ENCODE results near the gene TMEM200B.

The TMEM200B gene

DNA sequence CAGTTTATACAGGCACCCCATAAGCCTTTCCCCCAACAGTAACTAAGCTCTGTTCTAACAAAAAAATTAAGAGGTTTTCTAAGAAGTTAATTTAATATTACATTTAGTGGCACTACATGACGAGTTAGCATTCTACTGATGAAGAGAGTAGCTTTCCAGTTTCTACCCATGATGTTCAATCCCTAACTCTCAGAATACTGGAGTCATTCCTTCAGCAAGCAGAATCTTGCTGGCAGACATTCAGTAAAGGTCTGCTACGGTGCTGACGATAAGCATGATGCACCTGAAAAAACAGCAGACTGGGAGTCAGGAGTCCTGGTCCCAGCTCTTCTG lies 33.5 kb upstream of the TMEM200B start:
- H3K27ac ChIP-seq (ENCODE audit: extremely low read depth, low read depth, low read length): peak overlapping the region; percentile 65; the same call in 1 of the 2 replicates
- H3K4me3 ChIP-seq (ENCODE audit: low read depth, low read length): no peak overlapping the region
- ChIA-PET CTCF (interaction anchor here (0.5 to 1.7 kb wide), 3 partner anchors 275 to 310 kb away, joined by 3 to 7 read pairs (median 6); no protein-coding TSS in a partner anchor), POLR2A (no interaction called here)
- H3K36me3 ChIP-seq (ENCODE audit: control insufficient read depth in 2 of 2, insufficient read depth in 1 of 2, low read length in 2 of 2): peaks cover 44 to 84% of the 10 kb centered on the region in 2 experiments; a peak in 2 of 3 replicates
- H3K4me1 ChIP-seq (ENCODE audit: control insufficient read depth, insufficient read depth, low read length): peaks cover 7% of the 10 kb centered on the region; the same call in 1 of the 2 replicates
- no peak for TF ChIP-seq ZNF174 (tag by site-specific recombination; IDR thresholded peaks at IDR 0.05)
- no peak for TF ChIP-seq ZNF677 (tag by site-specific recombination; IDR thresholded peaks at IDR 0.05)
- no peak for TF ChIP-seq ZFP41 (tag by site-specific recombination; IDR thresholded peaks at IDR 0.05; ENCODE audit: borderline replicate concordance)
- no peak for TF ChIP-seq ZNF335 (tag by site-specific recombination; conservative IDR thresholded peaks at IDR 0.05)
- TF ChIP-seq PRDM6 (tag by site-specific recombination; IDR thresholded peaks at IDR 0.05): peak; percentile 42; the same call in 1 of the 2 replicates
- peak; percentile 77 for TF ChIP-seq SETDB1 (IDR thresholded peaks at IDR 0.05; ENCODE audit: insufficient read length, low read length)
- 0 out of 2 replicates have a peak, but pooled peaks have one; percentile 4 for TF ChIP-seq TCF7L2 (IDR thresholded peaks at IDR 0.05; ENCODE audit: borderline replicate concordance, low read depth, low read length)
- peak; percentile 3; the same call in 1 of the 2 replicates for TF ChIP-seq SP7 (tag by site-specific recombination; IDR thresholded peaks at IDR 0.05)
- no peak for TF ChIP-seq ZNF747 (tag by site-specific recombination; IDR thresholded peaks at IDR 0.05)
- H3K9me3 ChIP-seq (ENCODE audit: control insufficient read depth, insufficient read depth, low read depth, low read length): no peaks in the 10 kb centered on the region

DNA sequence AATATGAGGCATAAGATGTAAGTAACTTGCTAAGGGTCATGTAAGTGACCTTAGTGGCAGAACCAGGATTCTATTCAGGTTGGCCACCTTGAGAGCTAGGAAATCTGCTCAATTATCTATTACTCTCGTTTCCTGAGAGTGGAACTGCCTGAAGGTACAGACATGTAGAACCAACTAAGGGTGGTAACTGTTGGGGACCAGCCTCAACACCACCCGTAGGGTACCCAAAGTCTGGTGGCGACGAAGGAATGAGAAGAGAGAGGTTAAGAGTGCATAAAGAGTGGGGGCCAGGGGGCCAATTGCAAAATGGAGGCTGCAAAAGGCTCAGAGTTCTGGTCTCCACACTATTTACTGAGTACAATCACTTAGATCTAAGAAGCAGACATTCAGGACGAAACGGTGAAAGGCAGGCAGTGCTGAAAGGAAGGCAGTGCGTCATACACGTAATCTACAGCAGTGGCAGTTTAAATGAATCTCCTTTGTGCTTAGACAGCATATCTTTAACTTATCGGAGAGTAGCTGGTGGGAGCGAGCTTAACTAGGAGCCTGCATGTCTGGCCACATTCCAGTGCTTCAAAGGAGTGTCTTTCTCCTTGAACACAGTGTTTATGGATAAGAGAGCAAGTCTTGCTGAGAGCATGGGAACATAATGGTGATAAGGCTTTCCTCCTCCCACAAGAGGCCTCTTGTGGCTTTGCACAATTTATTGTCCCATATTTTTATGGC lies 33.0 kb upstream of the TMEM200B start:
- peaks cover 5% of the 10 kb centered on the region; the same call in 1 of the 2 replicates for H3K4me1 ChIP-seq (ENCODE audit: control insufficient read depth, insufficient read depth, low read length)
- peak overlapping the region; percentile 65 for H3K27ac ChIP-seq (ENCODE audit: extremely low read depth, low read depth, low read length)
- no peak overlapping the region for H3K4me3 ChIP-seq (ENCODE audit: low read depth, low read length)
- POLR2A ChIA-PET: interaction anchor here (1.1 kb wide), 1 partner anchor 25 kb away, joined by 6 read pairs; the partner anchor contains the start of gene SRSF4
- H3K36me3 ChIP-seq (ENCODE audit: control insufficient read depth in 2 of 2, insufficient read depth in 1 of 2, low read length in 2 of 2): peaks cover 49 to 85% of the 10 kb centered on the region in 2 experiments
- CTCF ChIA-PET: interaction anchor here (0.6 to 1.7 kb wide), 3 partner anchors 275 to 1013 kb away, joined by 3 to 6 read pairs (median 4); no protein-coding TSS in a partner anchor
- H3K9me3 ChIP-seq (ENCODE audit: control insufficient read depth, insufficient read depth, low read depth, low read length): no peaks in the 10 kb centered on the region
- TF ChIP-seq ZBTB20 (tag by site-specific recombination; IDR thresholded peaks at IDR 0.05) (no peak), ZNF544 (tag by site-specific recombination; IDR thresholded peaks at IDR 0.05) (no peak), CTCF (tag by site-specific recombination; IDR thresholded peaks at IDR 0.05) (no peak), BCL11A (tag by site-specific recombination; IDR thresholded peaks at IDR 0.05; ENCODE audit: low read depth) (no peak), ZNF24 (tag by site-specific recombination; IDR thresholded peaks at IDR 0.05) (no peak), ZNF747 (tag by site-specific recombination; IDR thresholded peaks at IDR 0.05) (no peak), REPIN1 (tag by site-specific recombination; IDR thresholded peaks at IDR 0.05; ENCODE audit: low read depth) (no peak), OSR2 (tag by site-specific recombination; IDR thresholded peaks at IDR 0.05) (peak; percentile 96), ZFHX2 (tag by site-specific recombination; conservative IDR thresholded peaks at IDR 0.05) (peak; percentile 32), ZNF777 (tag by site-specific recombination; IDR thresholded peaks at IDR 0.05; ENCODE audit: borderline replicate concordance) (no peak), ZSCAN30 (tag by site-specific recombination; IDR thresholded peaks at IDR 0.05) (peak; percentile 70), SCRT2 (tag by site-specific recombination; IDR thresholded peaks at IDR 0.05) (no peak), ZNF830 (tag by site-specific recombination; IDR thresholded peaks at IDR 0.05; ENCODE audit: low read depth) (no peak)
- TF ChIP-seq, protein P1, sequence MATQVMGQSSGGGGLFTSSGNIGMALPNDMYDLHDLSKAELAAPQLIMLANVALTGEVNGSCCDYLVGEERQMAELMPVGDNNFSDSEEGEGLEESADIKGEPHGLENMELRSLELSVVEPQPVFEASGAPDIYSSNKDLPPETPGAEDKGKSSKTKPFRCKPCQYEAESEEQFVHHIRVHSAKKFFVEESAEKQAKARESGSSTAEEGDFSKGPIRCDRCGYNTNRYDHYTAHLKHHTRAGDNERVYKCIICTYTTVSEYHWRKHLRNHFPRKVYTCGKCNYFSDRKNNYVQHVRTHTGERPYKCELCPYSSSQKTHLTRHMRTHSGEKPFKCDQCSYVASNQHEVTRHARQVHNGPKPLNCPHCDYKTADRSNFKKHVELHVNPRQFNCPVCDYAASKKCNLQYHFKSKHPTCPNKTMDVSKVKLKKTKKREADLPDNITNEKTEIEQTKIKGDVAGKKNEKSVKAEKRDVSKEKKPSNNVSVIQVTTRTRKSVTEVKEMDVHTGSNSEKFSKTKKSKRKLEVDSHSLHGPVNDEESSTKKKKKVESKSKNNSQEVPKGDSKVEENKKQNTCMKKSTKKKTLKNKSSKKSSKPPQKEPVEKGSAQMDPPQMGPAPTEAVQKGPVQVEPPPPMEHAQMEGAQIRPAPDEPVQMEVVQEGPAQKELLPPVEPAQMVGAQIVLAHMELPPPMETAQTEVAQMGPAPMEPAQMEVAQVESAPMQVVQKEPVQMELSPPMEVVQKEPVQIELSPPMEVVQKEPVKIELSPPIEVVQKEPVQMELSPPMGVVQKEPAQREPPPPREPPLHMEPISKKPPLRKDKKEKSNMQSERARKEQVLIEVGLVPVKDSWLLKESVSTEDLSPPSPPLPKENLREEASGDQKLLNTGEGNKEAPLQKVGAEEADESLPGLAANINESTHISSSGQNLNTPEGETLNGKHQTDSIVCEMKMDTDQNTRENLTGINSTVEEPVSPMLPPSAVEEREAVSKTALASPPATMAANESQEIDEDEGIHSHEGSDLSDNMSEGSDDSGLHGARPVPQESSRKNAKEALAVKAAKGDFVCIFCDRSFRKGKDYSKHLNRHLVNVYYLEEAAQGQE (tag by site-specific recombination; IDR thresholded peaks at IDR 0.05): no peak
- TF ChIP-seq, protein P2, sequence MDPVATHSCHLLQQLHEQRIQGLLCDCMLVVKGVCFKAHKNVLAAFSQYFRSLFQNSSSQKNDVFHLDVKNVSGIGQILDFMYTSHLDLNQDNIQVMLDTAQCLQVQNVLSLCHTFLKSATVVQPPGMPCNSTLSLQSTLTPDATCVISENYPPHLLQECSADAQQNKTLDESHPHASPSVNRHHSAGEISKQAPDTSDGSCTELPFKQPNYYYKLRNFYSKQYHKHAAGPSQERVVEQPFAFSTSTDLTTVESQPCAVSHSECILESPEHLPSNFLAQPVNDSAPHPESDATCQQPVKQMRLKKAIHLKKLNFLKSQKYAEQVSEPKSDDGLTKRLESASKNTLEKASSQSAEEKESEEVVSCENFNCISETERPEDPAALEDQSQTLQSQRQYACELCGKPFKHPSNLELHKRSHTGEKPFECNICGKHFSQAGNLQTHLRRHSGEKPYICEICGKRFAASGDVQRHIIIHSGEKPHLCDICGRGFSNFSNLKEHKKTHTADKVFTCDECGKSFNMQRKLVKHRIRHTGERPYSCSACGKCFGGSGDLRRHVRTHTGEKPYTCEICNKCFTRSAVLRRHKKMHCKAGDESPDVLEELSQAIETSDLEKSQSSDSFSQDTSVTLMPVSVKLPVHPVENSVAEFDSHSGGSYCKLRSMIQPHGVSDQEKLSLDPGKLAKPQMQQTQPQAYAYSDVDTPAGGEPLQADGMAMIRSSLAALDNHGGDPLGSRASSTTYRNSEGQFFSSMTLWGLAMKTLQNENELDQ (tag by site-specific recombination; IDR thresholded peaks at IDR 0.05; ENCODE audit: low read depth): no peak

All from HEK293 (cell line).